Smooth muscle cell (in vitro differentiated cells): Measurements from ENCODE around the gene CPOX. TPM values are rescaled to one million over a fixed set of nuclear protein-coding genes. Genes with fewer than 3 reads are reported as not detected.

Experiments
- DNase-seq: peaks from one replicate; lab custom pipeline; 2025; ENCODE audit not compliant: unreplicated experiment; lab: John Stamatoyannopoulos, UW
- H2AFZ ChIP-seq: fragments of 200-600 bp; sonication (generic); 2 replicates; pipeline ENCODE4 v1.6.0; 2016; ENCODE audit warnings: antibody characterized with exemption, low read depth, mild to moderate bottlenecking
- H3F3A ChIP-seq: fragments of 200-600 bp; sonication (generic); 2 replicates; pipeline ENCODE4 v1.6.0; 2017; ENCODE audit warnings: antibody characterized with exemption, low read depth
- H3K27ac ChIP-seq: fragments of 200-600 bp; sonication (generic); 2 replicates; pipeline ENCODE4 v1.5.1; 2016; ENCODE audit warnings: low read depth, mild to moderate bottlenecking
- H3K27me3 ChIP-seq: fragments of 200-600 bp; sonication (generic); 2 replicates; pipeline ENCODE4 v1.6.1; 2016; ENCODE audit warnings: low read depth, mild to moderate bottlenecking
- H3K36me3 ChIP-seq: fragments of 200-600 bp; sonication (generic); 2 replicates; pipeline ENCODE4 v1.5.1; 2016; ENCODE audit warnings: low read depth
- H3K4me1 ChIP-seq: fragments of 200-600 bp; sonication (generic); 2 replicates; pipeline ENCODE4 v1.5.1; 2016; ENCODE audit warnings: low read depth
- H3K4me2 ChIP-seq: fragments of 200-600 bp; sonication (generic); 2 replicates; pipeline ENCODE4 v1.6.0; 2016; ENCODE audit warnings: mild to moderate bottlenecking
- H3K4me3 ChIP-seq: fragments of 200-600 bp; sonication (generic); 2 replicates; pipeline ENCODE4 v1.5.1; 2016; ENCODE audit warnings: mild to moderate bottlenecking
- H3K79me2 ChIP-seq: fragments of 200-600 bp; sonication (generic); 2 replicates; pipeline ENCODE4 v1.6.0; 2016; ENCODE audit warnings: low read depth, mild to moderate bottlenecking
- H3K9ac ChIP-seq: fragments of 200-600 bp; sonication (generic); 2 replicates; pipeline ENCODE4 v1.6.0; 2016; ENCODE audit warnings: low read depth
- H3K9me3 ChIP-seq: fragments of 200-600 bp; sonication (generic); replicated peaks from 2 replicates; pipeline ENCODE4 v1.5.1; 2016; ENCODE audit warnings: low read depth
- H4K20me1 ChIP-seq: fragments of 200-600 bp; sonication (generic); 2 replicates; pipeline ENCODE4 v1.6.0; 2016; ENCODE audit warnings: low read depth
- WGBS: methylation state at CpG from one replicate; pipeline ENCODE4 v1.1.7; 2016; ENCODE audit warnings: low lambda C conversion rate; 5-methylcytosine and 5-hydroxymethylcytosine counted together
- polyA plus RNA-seq: library from polyadenylated mRNA; unstranded; fragments of >200 nt; fragmentation: Nextera tagmentation; extraction: Ambion mirVana; gene quantifications from 2 replicates; pipeline ENCODE4 v1.2.1, GENCODE V29; 2016
- total RNA-seq: library from RNA; depleted of rRNA; stranded (reverse); fragments of >200 nt; gene quantifications from 2 replicates; pipeline ENCODE4 v1.2.3, GENCODE V29; 2014
- TF ChIP-seq, protein P1 (sequence below): fragments of 200-600 bp; sonication (generic); IDR thresholded peaks from 2 replicates; pipeline ENCODE4 v1.5.1; 2017; ENCODE audit warnings: borderline replicate concordance, mild to moderate bottlenecking, antibody characterized with exemption; ENCODE audit not compliant: insufficient read depth, poor library complexity, severe bottlenecking

The CPOX gene
- total and polyA plus RNA-seq, 2 experiments from 2014 or later = 19.3 to 44.8 TPM

DNA sequence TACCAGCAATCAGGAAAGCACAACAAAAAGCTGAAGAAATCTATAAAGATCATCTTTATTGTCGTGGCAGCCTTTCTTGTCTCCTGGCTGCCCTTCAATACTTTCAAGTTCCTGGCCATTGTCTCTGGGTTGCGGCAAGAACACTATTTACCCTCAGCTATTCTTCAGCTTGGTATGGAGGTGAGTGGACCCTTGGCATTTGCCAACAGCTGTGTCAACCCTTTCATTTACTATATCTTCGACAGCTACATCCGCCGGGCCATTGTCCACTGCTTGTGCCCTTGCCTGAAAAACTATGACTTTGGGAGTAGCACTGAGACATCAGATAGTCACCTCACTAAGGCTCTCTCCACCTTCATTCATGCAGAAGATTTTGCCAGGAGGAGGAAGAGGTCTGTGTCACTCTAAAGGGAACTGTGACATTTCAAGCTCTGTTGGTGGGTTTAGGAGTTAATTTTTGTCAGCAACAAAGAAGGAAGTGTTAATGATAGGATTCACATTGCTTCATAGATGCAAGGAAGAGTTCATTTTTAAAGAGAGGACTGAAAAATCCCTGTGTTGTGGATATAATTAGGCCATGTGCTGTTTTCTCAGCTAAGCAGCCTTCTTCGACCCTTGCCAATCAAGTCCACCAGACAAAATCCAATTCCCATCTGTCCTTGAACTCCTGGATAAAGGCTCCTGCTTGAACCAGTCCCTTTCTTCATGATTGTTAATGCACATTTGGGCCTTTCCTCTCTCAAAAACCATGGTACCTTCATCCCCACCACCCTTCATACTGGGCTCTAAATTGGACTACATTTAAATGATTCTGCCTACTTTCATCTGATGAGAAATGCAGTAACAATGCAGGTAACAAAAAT is 60.5 kb downstream of the CPOX start:
- TF ChIP-seq, protein P1, sequence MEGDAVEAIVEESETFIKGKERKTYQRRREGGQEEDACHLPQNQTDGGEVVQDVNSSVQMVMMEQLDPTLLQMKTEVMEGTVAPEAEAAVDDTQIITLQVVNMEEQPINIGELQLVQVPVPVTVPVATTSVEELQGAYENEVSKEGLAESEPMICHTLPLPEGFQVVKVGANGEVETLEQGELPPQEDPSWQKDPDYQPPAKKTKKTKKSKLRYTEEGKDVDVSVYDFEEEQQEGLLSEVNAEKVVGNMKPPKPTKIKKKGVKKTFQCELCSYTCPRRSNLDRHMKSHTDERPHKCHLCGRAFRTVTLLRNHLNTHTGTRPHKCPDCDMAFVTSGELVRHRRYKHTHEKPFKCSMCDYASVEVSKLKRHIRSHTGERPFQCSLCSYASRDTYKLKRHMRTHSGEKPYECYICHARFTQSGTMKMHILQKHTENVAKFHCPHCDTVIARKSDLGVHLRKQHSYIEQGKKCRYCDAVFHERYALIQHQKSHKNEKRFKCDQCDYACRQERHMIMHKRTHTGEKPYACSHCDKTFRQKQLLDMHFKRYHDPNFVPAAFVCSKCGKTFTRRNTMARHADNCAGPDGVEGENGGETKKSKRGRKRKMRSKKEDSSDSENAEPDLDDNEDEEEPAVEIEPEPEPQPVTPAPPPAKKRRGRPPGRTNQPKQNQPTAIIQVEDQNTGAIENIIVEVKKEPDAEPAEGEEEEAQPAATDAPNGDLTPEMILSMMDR = no peak
- Histone ChIP-seq H3K4me3 (no peak overlapping the region), H3K9ac (no peak overlapping the region), H3K9me3 (no peaks in the 10 kb centered on the region), H3K27me3 (no peaks in the 10 kb centered on the region), H3K79me2 (no peaks in the 10 kb centered on the region), H4K20me1 (no peaks in the 10 kb centered on the region), H3K4me2 (no peak overlapping the region), H3F3A (no peaks in the 10 kb centered on the region), H3K27ac (no peak overlapping the region), H3K4me1 (peaks cover 11% of the 10 kb centered on the region), H3K36me3 (no peaks in the 10 kb centered on the region), H2AFZ (no peak overlapping the region)
- no peak for DNase-seq
- WGBS = 94% methylated on average over 6 of the region's 6 CpGs

DNA sequence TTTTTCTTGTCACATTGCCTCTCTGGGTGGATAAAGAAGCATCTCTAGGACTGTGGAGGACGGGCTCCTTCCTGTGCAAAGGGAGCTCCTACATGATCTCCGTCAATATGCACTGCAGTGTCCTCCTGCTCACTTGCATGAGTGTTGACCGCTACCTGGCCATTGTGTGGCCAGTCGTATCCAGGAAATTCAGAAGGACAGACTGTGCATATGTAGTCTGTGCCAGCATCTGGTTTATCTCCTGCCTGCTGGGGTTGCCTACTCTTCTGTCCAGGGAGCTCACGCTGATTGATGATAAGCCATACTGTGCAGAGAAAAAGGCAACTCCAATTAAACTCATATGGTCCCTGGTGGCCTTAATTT is 61.2 kb downstream of the CPOX start:
- no peak for DNase-seq

DNA sequence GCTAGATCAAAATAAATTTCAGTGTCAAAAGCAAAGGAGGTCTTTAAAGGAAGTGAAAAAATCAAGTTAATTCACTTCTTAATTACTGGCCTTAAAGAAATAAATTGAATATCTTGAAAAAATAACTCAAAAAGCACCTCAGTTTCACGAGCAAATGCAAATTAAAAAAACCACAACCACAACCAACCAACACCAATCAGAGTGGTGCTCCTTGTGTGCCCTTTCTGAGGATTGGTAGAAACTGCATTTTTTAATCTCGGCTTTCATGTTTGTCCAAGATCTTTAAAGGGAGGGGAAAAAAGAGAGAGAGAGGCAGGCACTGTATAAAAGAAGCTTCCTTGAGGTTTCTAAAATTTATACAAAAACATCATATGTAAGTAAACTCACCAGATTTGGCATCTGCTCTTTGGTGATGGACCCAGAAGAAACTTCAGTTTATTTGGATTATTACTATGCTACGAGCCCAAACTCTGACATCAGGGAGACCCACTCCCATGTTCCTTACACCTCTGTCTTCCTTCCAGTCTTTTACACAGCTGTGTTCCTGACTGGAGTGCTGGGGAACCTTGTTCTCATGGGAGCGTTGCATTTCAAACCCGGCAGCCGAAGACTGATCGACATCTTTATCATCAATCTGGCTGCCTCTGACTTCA is 61.7 kb downstream of the CPOX start, which contains the start of gene GPR15:
TSS of gene GPR15 (plus strand) at position 357 of the 653 bp plus-strand sequence. CDS start at position 413, 56 bp downstream.
- no peak within 1 kb of the TSS for H3K4me3 ChIP-seq
- no peaks in the 10 kb centered on the region for H4K20me1 ChIP-seq
- no peak within 1 kb of the TSS for H2AFZ ChIP-seq
- TF ChIP-seq, protein P1 = no peak
- H3K9me3 ChIP-seq = no peaks in the 10 kb centered on the region
- no peak within 1 kb of the TSS for H3K27ac ChIP-seq
- H3K27me3 ChIP-seq = no peaks in the 10 kb centered on the region
- H3F3A ChIP-seq = no peaks in the 10 kb centered on the region
- no peaks in the 10 kb centered on the region for H3K79me2 ChIP-seq
- H3K9ac ChIP-seq = no peak within 1 kb of the TSS
- no peaks in the 10 kb centered on the region for H3K36me3 ChIP-seq
- peaks cover 14% of the 10 kb centered on the region for H3K4me1 ChIP-seq
- DNase-seq = no peak
- H3K4me2 ChIP-seq = no peak within 1 kb of the TSS
- 90% methylated on average over 7 of the region's 7 CpGs for WGBS

More for the DNA sequence above, 61.2 kb downstream of the CPOX start:
- Histone ChIP-seq H4K20me1 (no peaks in the 10 kb centered on the region), H3K79me2 (no peaks in the 10 kb centered on the region), H3K27ac (no peak overlapping the region), H3K9me3 (no peaks in the 10 kb centered on the region), H3K4me1 (peaks cover 14% of the 10 kb centered on the region), H2AFZ (no peak overlapping the region), H3K9ac (no peak overlapping the region), H3F3A (no peaks in the 10 kb centered on the region), H3K36me3 (no peaks in the 10 kb centered on the region), H3K4me2 (no peak overlapping the region), H3K4me3 (no peak overlapping the region), H3K27me3 (no peaks in the 10 kb centered on the region)
- TF ChIP-seq, protein P1 = no peak
- WGBS = 92% methylated on average over 5 of the region's 5 CpGs
